Kidney (tissue), 14 donors: ENCODE measurements around the gene THSD8. TPM values are rescaled to one million over a fixed set of nuclear protein-coding genes. Genes with fewer than 3 reads are reported as not detected.

Experiments
- DNase-seq, 5 donors: peaks; one replicate each; pipeline ENCODE4 v3.0.0-alpha.2; 2013 to 2020
- FAIRE-seq: peaks from 2 replicates; lab custom pipeline; 2012; peaks lifted over from hg19 to GRCh38; lab: Jason Lieb, UNC
- H3K27ac ChIP-seq, 2 donors: one replicate each; pipeline ENCODE4 v1.7.0; 2013; ENCODE audit warnings: low read depth in 2 of 2, low read length in 2 of 2, inconsistent platforms in 1 of 2
- H3K27me3 ChIP-seq: one replicate; pipeline ENCODE4 v1.7.1; 2013; ENCODE audit warnings: low read length, inconsistent platforms; ENCODE audit not compliant: control insufficient read depth, insufficient read depth
- H3K36me3 ChIP-seq, 3 donors: one replicate each; pipeline versions ENCODE4 v1.7.0 to v1.7.1; 2013; ENCODE audit warnings: low read length in 3 of 3, control low read depth in 1 of 3, inconsistent platforms in 1 of 3; ENCODE audit not compliant: insufficient read depth in 3 of 3, control insufficient read depth in 2 of 3
- H3K4me1 ChIP-seq, 3 donors: one replicate each; pipeline versions ENCODE4 v1.7.0 to v1.7.1; 2013; ENCODE audit warnings: low read length in 3 of 3, inconsistent platforms in 1 of 3, low read depth in 1 of 3; ENCODE audit not compliant: control insufficient read depth in 2 of 3, insufficient read depth in 2 of 3
- H3K4me3 ChIP-seq, 3 donors: one replicate each; pipeline versions ENCODE4 v1.7.0 to v1.8.1; 2013; ENCODE audit warnings: low read length in 3 of 3, control low read depth in 1 of 3, inconsistent platforms in 1 of 3
- H3K9ac ChIP-seq, 3 donors: one replicate each; pipeline versions ENCODE4 v1.7.0 to v1.7.1; 2013; ENCODE audit warnings: low read length in 3 of 3, control low read depth in 1 of 3, inconsistent platforms in 1 of 3
- H3K9me3 ChIP-seq, 3 donors: one replicate each; pipeline versions ENCODE4 v1.7.0 to v1.7.1; 2013; ENCODE audit warnings: low read length in 3 of 3, control low read depth in 1 of 3, inconsistent platforms in 1 of 3; ENCODE audit not compliant: control insufficient read depth in 2 of 3, insufficient read depth in 1 of 3
- CTCF ChIP-seq: IDR thresholded peaks from 3 replicates; pipeline ENCODE4 v1.5.1; 2012; ENCODE audit warnings: mild to moderate bottlenecking, moderate library complexity, borderline replicate concordance; ENCODE audit not compliant: insufficient read depth; ENCODE audit errors: extremely low read depth
- intact Hi-C: fragments of 100-400 bp; cut with DNase I; formaldehyde crosslinking; loops from one replicate; pipeline ENCODE4 v1.11.1; 2022
- polyA plus RNA-seq: library from polyadenylated mRNA; stranded (reverse); fragments of 350-450 nt; fragmentation: Illumina TruSeq; extraction: RNeasy Lipid Tissue Mini Kit (QIAGEN cat#74804); gene quantifications from one replicate; pipeline ENCODE4 v1.2.3, GENCODE V29; 2014; ENCODE audit warnings: low read depth, low replicate concordance; ENCODE audit not compliant: insufficient read depth
- total RNA-seq: library from RNA; stranded (reverse); fragmentation: NEBNext Ultra II Directional; extraction: Animal tissue kit (Norgen Biotek cat#: 25700); gene quantifications from one replicate; pipeline ENCODE4 v1.2.1, GENCODE V29; 2021
- donor health status: control.
- donor health status: control.
- donor health status: control.
- donor health status: control.
- donor health status: control.
- donor health status: DM: yes; HTN: yes; CAD: no.
- donor health status: Normal renal cell carcinoma (clear cell type).

THSD8 gene
- total and polyA plus RNA-seq, 2 donors from 2014 or later: 3.2 to 10.0 TPM

GRCh38 chr19:12785431-12786031 is 16.3 kb upstream of the THSD8 start:
- Histone ChIP-seq H3K27me3 (no peaks in the 10 kb centered on the region), H3K4me1 (peaks cover 6 to 50% (median 34%) of the 10 kb centered on the region in 3 donors), H3K9ac (peak overlapping the region in 1 of 3 donors; percentile 5), H3K9me3 (no peaks in the 10 kb centered on the region), H3K36me3 (no peaks in the 10 kb centered on the region), H3K4me3 (no peak overlapping the region), H3K27ac (peak overlapping the region; percentile 96 to 98)
- FAIRE-seq (no peak), DNase-seq (peak in 1 of 5 donors; percentile 19)
- TF ChIP-seq CTCF: no peak
- intact Hi-C loops: no loop called here

DNA sequence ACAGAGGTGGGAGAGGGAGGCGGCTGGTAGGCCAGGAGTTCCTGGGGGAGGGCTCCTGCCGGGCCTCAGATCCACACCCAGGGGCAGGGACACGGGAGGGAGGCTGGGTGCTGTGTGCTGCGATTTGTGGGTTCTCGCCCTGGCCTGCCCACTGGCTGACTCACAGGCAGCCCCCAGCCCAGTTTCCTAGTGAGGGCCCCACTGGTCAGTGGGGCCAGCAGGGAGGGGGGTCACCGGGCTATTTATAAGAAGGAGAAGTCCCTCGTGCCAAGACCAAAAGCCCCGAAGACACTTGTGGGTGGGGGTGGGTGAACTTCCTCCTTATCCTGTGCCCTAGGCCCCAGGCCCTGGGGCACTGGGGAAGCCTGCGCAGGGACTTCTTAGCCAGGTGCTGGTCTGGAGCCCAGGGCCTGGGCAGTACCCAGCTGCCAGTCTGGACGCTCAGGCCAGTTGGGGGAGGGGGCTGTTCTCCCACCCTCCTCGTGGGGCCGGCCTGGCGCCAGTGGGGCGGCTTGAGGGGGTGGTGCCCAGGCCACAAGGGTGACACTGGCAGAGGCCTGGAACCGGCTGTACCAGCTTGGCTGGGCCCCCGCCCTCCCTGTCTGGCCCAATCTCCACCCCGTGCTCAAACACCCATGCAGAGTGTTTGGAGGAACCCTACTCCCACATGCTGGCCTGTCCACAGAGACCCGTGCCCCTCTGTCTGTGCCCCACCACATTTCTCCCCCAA is 15.6 kb upstream of the THSD8 start:
- Histone ChIP-seq H3K9me3 (no peaks in the 10 kb centered on the region), H3K4me1 (peaks cover 6 to 55% (median 38%) of the 10 kb centered on the region in 3 donors), H3K9ac (peak overlapping the region in 1 of 3 donors; percentile 48), H3K36me3 (no peaks in the 10 kb centered on the region), H3K27ac (peak overlapping the region; percentile 96 to 98), H3K27me3 (no peaks in the 10 kb centered on the region), H3K4me3 (no peak overlapping the region)
- FAIRE-seq: no peak
- intact Hi-C loops: no loop called here
- peak in 3 of 5 donors; percentile 39 to 93 (median 67) for DNase-seq
- TF ChIP-seq CTCF: no peak

DNA sequence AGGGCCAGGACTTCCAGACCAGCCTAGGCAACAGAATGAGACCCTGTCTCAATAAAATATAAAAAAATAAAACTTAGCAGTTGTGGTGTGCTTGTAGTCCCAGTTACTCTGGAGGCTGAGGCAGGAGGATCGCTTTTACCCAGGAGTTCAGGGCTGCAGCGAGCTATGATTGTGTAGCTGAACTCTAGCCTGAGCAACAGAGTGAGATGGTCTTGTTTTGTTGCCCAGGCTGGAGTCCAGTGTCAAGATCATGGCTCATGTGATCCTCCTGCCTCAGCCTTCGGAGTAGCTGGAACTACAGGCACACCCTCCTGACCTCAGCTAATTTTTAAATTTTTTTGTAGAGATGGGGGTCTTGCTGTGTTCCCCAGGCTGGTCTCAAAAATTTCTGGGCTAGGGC is 14.9 kb upstream of the THSD8 start:
- DNase-seq: no peak
- Histone ChIP-seq H3K4me3 (no peak overlapping the region), H3K36me3 (no peaks in the 10 kb centered on the region), H3K4me1 (peaks cover 6 to 55% (median 38%) of the 10 kb centered on the region in 3 donors), H3K9me3 (no peaks in the 10 kb centered on the region), H3K27me3 (no peaks in the 10 kb centered on the region), H3K27ac (peak overlapping the region; percentile 96 to 98), H3K9ac (no peak overlapping the region)
- FAIRE-seq: no peak
- no peak for TF ChIP-seq CTCF
- intact Hi-C loops: no loop called here
